ENCODE results near the gene RAD51B. TPM values are rescaled to one million over a fixed set of nuclear protein-coding genes. Genes with fewer than 3 reads are reported as not detected.
A peak's percentile ranks its signal among the peaks of the same experiment; 100 is the strongest.

Gene RAD51B
- total RNA-seq, 1 donor from 2014 or later: 16.7 TPM

GRCh38 chr14:68551045-68551683 is 731.6 kb downstream of the RAD51B start:
- Mint-ChIP-seq H3K27ac (ENCODE audit: unreplicated experiment) (peak overlapping the region; percentile 87), H3K4me1 (peaks cover 86% of the 10 kb centered on the region)
- TF ChIP-seq CTCF (conservative IDR thresholded peaks at IDR 0.05): no peak

GRCh38 chr14:68552075-68552474 is 732.5 kb downstream of the RAD51B start:
- Mint-ChIP-seq H3K27me3 (ENCODE audit: low read depth) (no peaks in the 10 kb centered on the region), H3K27ac (ENCODE audit: unreplicated experiment) (no peak overlapping the region), H3K9me3 (no peaks in the 10 kb centered on the region), H3K4me3 (no peak overlapping the region), H3K36me3 (ENCODE audit: low read depth) (no peaks in the 10 kb centered on the region), H3K4me1 (peaks cover 77% of the 10 kb centered on the region)
- DNase-seq (ENCODE audit: low read depth, low spot score): no peak
- no peak for TF ChIP-seq CTCF (conservative IDR thresholded peaks at IDR 0.05)

More at GRCh38 chr14:68551045-68551683, 731.6 kb downstream of the RAD51B start:
- no peaks in the 10 kb centered on the region for H3K36me3 Mint-ChIP-seq (ENCODE audit: low read depth)
- no peaks in the 10 kb centered on the region for H3K27me3 Mint-ChIP-seq (ENCODE audit: low read depth)
- no peaks in the 10 kb centered on the region for H3K9me3 Mint-ChIP-seq
- no peak overlapping the region for H3K4me3 Mint-ChIP-seq
- DNase-seq (ENCODE audit: low read depth, low spot score): no peak

GRCh38 chr14:68552602-68553001 is 733.0 kb downstream of the RAD51B start:
- no peak overlapping the region for H3K4me3 Mint-ChIP-seq
- DNase-seq (ENCODE audit: low read depth, low spot score): no peak
- no peak for TF ChIP-seq CTCF (conservative IDR thresholded peaks at IDR 0.05)
- no peaks in the 10 kb centered on the region for H3K36me3 Mint-ChIP-seq (ENCODE audit: low read depth)
- H3K27ac Mint-ChIP-seq (ENCODE audit: unreplicated experiment): no peak overlapping the region
- H3K4me1 Mint-ChIP-seq: peaks cover 73% of the 10 kb centered on the region
- H3K27me3 Mint-ChIP-seq (ENCODE audit: low read depth): no peaks in the 10 kb centered on the region
- no peaks in the 10 kb centered on the region for H3K9me3 Mint-ChIP-seq

- no peak overlapping the region for H3K27ac Mint-ChIP-seq (ENCODE audit: unreplicated experiment)
- no peak for DNase-seq (ENCODE audit: low read depth, low spot score)
- H3K36me3 Mint-ChIP-seq (ENCODE audit: low read depth): no peaks in the 10 kb centered on the region
- no peak for TF ChIP-seq CTCF (conservative IDR thresholded peaks at IDR 0.05)
- no peak overlapping the region for H3K4me3 Mint-ChIP-seq
- H3K9me3 Mint-ChIP-seq: no peaks in the 10 kb centered on the region
- H3K27me3 Mint-ChIP-seq (ENCODE audit: low read depth): no peaks in the 10 kb centered on the region
- H3K4me1 Mint-ChIP-seq: peaks cover 68% of the 10 kb centered on the region
These were observed 733.7 kb downstream of the RAD51B start for GRCh38 chr14:68553311-68553710.

- H3K4me3 Mint-ChIP-seq: no peak overlapping the region
These were observed 734.7 kb downstream of the RAD51B start for GRCh38 chr14:68554231-68554630.

More at GRCh38 chr14:68554231-68554630, 734.7 kb downstream of the RAD51B start:
- Mint-ChIP-seq H3K27me3 (ENCODE audit: low read depth) (no peaks in the 10 kb centered on the region), H3K4me1 (peaks cover 59% of the 10 kb centered on the region), H3K27ac (ENCODE audit: unreplicated experiment) (no peak overlapping the region), H3K9me3 (peaks cover 3% of the 10 kb centered on the region), H3K36me3 (ENCODE audit: low read depth) (no peaks in the 10 kb centered on the region)
- no peak for DNase-seq (ENCODE audit: low read depth, low spot score)
- no peak for TF ChIP-seq CTCF (conservative IDR thresholded peaks at IDR 0.05)
